Measurements from ENCODE around the gene GRAP2. TPM values are rescaled to one million over a fixed set of nuclear protein-coding genes. Genes with fewer than 3 reads are reported as not detected.

The GRAP2 gene
- total RNA-seq, 1 donor, result not detected

DNA sequence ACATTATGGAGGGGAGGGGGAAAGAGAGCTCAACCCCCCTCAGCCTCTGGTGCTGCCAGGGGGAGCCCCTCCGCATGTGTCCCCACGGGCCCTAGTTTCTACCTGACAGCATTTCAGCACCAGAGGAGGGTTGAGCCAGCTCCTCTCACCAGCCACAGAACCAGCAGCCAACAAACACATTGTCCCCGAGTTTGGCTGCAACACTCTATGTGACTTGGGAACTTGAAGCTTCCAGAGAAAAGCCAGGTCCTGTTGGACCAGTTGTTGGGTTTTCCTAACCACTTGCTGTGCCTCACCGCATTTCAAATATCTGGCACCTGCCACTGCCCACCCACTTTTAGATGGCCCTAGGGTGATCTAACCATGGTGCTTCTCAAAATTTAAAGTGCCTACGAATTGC, 72.8 kb downstream of the GRAP2 start:
- no peak overlapping the region for H3K4me3 ChIP-seq (ENCODE audit: insufficient read depth, low read length)
- peaks cover 49% of the 10 kb centered on the region for H3K27me3 ChIP-seq (ENCODE audit: insufficient read depth, low read length)
- no peaks in the 10 kb centered on the region for H3K36me3 ChIP-seq (ENCODE audit: insufficient read depth, low read length)
- DNase-seq (ENCODE audit: insufficient read length, low spot score, missing footprints), result no peak
- no peak overlapping the region for H3K4me2 ChIP-seq (ENCODE audit: insufficient read depth, low read length)
- no peak overlapping the region for H3K27ac ChIP-seq (ENCODE audit: low read depth, low read length)
- no peaks in the 10 kb centered on the region for H4K20me1 ChIP-seq (ENCODE audit: insufficient read depth, low read length)
- no peak overlapping the region for H2AFZ ChIP-seq (ENCODE audit: low read length)
- TF ChIP-seq, protein P1, sequence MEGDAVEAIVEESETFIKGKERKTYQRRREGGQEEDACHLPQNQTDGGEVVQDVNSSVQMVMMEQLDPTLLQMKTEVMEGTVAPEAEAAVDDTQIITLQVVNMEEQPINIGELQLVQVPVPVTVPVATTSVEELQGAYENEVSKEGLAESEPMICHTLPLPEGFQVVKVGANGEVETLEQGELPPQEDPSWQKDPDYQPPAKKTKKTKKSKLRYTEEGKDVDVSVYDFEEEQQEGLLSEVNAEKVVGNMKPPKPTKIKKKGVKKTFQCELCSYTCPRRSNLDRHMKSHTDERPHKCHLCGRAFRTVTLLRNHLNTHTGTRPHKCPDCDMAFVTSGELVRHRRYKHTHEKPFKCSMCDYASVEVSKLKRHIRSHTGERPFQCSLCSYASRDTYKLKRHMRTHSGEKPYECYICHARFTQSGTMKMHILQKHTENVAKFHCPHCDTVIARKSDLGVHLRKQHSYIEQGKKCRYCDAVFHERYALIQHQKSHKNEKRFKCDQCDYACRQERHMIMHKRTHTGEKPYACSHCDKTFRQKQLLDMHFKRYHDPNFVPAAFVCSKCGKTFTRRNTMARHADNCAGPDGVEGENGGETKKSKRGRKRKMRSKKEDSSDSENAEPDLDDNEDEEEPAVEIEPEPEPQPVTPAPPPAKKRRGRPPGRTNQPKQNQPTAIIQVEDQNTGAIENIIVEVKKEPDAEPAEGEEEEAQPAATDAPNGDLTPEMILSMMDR (IDR thresholded peaks at IDR 0.05; ENCODE audit: extremely low read depth, low read depth, low read length), result no peak
- no peaks in the 10 kb centered on the region for H3K9me3 ChIP-seq (ENCODE audit: low read depth, low read length)
- H3K79me2 ChIP-seq (ENCODE audit: insufficient read depth, low read length), result no peaks in the 10 kb centered on the region
- no peaks in the 10 kb centered on the region for H3K4me1 ChIP-seq (ENCODE audit: insufficient read depth, low read length)

DNA sequence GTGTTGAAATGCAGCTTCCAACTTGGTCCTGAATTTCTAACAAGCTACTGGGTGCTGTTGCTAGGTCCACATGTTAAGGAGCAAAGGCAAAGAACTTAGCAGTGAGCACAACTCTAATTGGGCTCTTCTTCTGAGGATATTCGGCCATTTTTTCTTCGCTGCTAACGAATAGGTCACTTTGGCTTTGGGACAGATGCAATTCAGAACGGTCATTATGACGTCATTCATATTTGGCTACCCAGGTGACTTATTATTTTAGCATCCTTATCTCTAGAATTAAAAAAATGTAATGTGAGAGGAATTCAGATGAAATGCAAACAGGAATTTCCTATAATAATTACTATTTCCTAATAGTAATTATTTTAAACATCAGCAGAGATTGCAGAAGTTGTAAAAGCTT, 73.2 kb downstream of the GRAP2 start:
- Histone ChIP-seq H3K4me3 (ENCODE audit: insufficient read depth, low read length) (no peak overlapping the region), H3K9me3 (ENCODE audit: low read depth, low read length) (no peaks in the 10 kb centered on the region), H4K20me1 (ENCODE audit: insufficient read depth, low read length) (no peaks in the 10 kb centered on the region), H3K4me2 (ENCODE audit: insufficient read depth, low read length) (no peak overlapping the region), H3K79me2 (ENCODE audit: insufficient read depth, low read length) (no peaks in the 10 kb centered on the region), H3K27me3 (ENCODE audit: insufficient read depth, low read length) (peaks cover 49% of the 10 kb centered on the region), H3K36me3 (ENCODE audit: insufficient read depth, low read length) (no peaks in the 10 kb centered on the region), H3K4me1 (ENCODE audit: insufficient read depth, low read length) (no peaks in the 10 kb centered on the region), H3K27ac (ENCODE audit: low read depth, low read length) (no peak overlapping the region), H2AFZ (ENCODE audit: low read length) (no peak overlapping the region)
- TF ChIP-seq, protein P1 (IDR thresholded peaks at IDR 0.05; ENCODE audit: extremely low read depth, low read depth, low read length), result no peak
- DNase-seq (ENCODE audit: insufficient read length, low spot score, missing footprints), result no peak

DNA sequence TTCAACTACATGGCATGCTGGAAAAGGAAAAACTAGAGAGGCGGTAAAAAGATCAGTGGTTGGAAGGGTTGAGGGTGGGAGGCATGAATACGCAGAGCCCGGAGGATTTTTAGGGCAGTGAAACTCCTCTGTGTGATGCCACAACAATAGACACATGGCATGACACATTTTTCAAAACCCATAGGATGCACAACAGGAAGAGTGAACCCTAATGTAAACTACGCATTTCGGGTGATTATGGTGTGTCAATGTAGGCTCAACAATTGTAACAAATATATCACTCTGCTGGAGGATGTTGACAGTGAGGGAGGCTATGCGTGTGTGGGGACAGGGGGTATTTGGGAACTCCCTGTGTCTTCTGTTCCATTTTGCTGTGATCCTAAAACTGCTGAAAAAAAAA, 78.2 kb downstream of the GRAP2 start:
- no peak overlapping the region for H3K4me2 ChIP-seq (ENCODE audit: insufficient read depth, low read length)
- DNase-seq (ENCODE audit: insufficient read length, low spot score, missing footprints), result peak; percentile 66
- H3K36me3 ChIP-seq (ENCODE audit: insufficient read depth, low read length), result no peaks in the 10 kb centered on the region
- TF ChIP-seq, protein P1 (IDR thresholded peaks at IDR 0.05; ENCODE audit: extremely low read depth, low read depth, low read length), result no peak
- H3K9me3 ChIP-seq (ENCODE audit: low read depth, low read length), result no peaks in the 10 kb centered on the region
- no peaks in the 10 kb centered on the region for H3K4me1 ChIP-seq (ENCODE audit: insufficient read depth, low read length)
- H3K27me3 ChIP-seq (ENCODE audit: insufficient read depth, low read length), result peaks cover 30% of the 10 kb centered on the region
- no peaks in the 10 kb centered on the region for H4K20me1 ChIP-seq (ENCODE audit: insufficient read depth, low read length)
- no peak overlapping the region for H3K4me3 ChIP-seq (ENCODE audit: insufficient read depth, low read length)
- H3K27ac ChIP-seq (ENCODE audit: low read depth, low read length), result no peak overlapping the region
- H3K79me2 ChIP-seq (ENCODE audit: insufficient read depth, low read length), result no peaks in the 10 kb centered on the region
- H2AFZ ChIP-seq (ENCODE audit: low read length), result no peak overlapping the region

DNA sequence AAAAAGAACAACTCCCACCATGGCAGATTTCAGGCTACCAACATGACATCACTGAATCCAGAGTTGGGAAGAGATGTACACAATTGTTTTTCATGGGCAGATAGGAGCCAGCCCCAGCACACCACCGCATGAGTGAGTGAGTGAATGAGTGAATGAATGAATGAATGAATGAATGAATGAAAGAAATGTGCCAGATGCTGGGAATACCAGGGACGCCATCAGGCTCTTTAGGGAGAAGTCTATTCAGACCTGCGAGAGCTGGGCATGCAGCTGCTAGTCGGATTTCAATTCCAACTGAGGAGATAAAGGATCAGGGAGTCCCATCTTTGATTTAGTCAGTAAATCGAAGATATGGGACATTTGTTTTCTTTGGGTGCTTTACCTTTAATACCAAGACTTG, 78.6 kb downstream of the GRAP2 start:
- no peak overlapping the region for H3K27ac ChIP-seq (ENCODE audit: low read depth, low read length)
- H3K4me2 ChIP-seq (ENCODE audit: insufficient read depth, low read length), result no peak overlapping the region
- H3K9me3 ChIP-seq (ENCODE audit: low read depth, low read length), result no peaks in the 10 kb centered on the region
- TF ChIP-seq, protein P1 (IDR thresholded peaks at IDR 0.05; ENCODE audit: extremely low read depth, low read depth, low read length), result no peak
- H3K4me1 ChIP-seq (ENCODE audit: insufficient read depth, low read length), result no peaks in the 10 kb centered on the region
- no peak overlapping the region for H3K4me3 ChIP-seq (ENCODE audit: insufficient read depth, low read length)
- H3K27me3 ChIP-seq (ENCODE audit: insufficient read depth, low read length), result peaks cover 27% of the 10 kb centered on the region
- no peaks in the 10 kb centered on the region for H3K36me3 ChIP-seq (ENCODE audit: insufficient read depth, low read length)
- H4K20me1 ChIP-seq (ENCODE audit: insufficient read depth, low read length), result no peaks in the 10 kb centered on the region
- DNase-seq (ENCODE audit: insufficient read length, low spot score, missing footprints), result no peak
- no peak overlapping the region for H2AFZ ChIP-seq (ENCODE audit: low read length)
- no peaks in the 10 kb centered on the region for H3K79me2 ChIP-seq (ENCODE audit: insufficient read depth, low read length)
